Measurements from ENCODE around the gene ELL2. TPM values are rescaled to one million over a fixed set of nuclear protein-coding genes. Genes with fewer than 3 reads are reported as not detected.

ELL2 gene
- total and polyA plus RNA-seq, 9 of the 15 experiments (the other 6 are each of a cell fraction or from before 2014, with no cell fraction given), result 4.3 to 18.3 (median 14.5) TPM

GRCh38 chr5:95858661-95859595 lies 102.7 kb downstream of the ELL2 start (continued):
- TF ChIP-seq FOXP1 (CRISPR knock-in tag; IDR thresholded peaks at IDR 0.05), result no peak
- no peak for TF ChIP-seq ESRRB (CRISPR knock-in tag; IDR thresholded peaks at IDR 0.05; ENCODE audit: borderline replicate concordance)
- no peak for TF ChIP-seq ARHGAP35 (IDR thresholded peaks at IDR 0.05; ENCODE audit: partially characterized antibody)
- no peak for TF ChIP-seq PYGO2 (tag; IDR thresholded peaks at IDR 0.05)
- TF ChIP-seq, protein P1, sequence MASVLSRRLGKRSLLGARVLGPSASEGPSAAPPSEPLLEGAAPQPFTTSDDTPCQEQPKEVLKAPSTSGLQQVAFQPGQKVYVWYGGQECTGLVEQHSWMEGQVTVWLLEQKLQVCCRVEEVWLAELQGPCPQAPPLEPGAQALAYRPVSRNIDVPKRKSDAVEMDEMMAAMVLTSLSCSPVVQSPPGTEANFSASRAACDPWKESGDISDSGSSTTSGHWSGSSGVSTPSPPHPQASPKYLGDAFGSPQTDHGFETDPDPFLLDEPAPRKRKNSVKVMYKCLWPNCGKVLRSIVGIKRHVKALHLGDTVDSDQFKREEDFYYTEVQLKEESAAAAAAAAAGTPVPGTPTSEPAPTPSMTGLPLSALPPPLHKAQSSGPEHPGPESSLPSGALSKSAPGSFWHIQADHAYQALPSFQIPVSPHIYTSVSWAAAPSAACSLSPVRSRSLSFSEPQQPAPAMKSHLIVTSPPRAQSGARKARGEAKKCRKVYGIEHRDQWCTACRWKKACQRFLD (CRISPR knock-in tag; IDR thresholded peaks at IDR 0.05), result no peak
- TF ChIP-seq ZKSCAN1 (IDR thresholded peaks at IDR 0.05; ENCODE audit: low read depth, low read length), result 0 out of 2 replicates have a peak, but pooled peaks have one; percentile 29
- TF ChIP-seq ZNF764 (CRISPR knock-in tag; IDR thresholded peaks at IDR 0.05; ENCODE audit: low read depth), result no peak
- no peak for TF ChIP-seq TCFL5 (CRISPR knock-in tag; conservative IDR thresholded peaks at IDR 0.05)
- TF ChIP-seq KAT2B (IDR thresholded peaks at IDR 0.05; ENCODE audit: low read depth, low read length), result no peak
- no peak for TF ChIP-seq MYBL2 (IDR thresholded peaks at IDR 0.05; ENCODE audit: low read depth)
- TF ChIP-seq MYBL2 (CRISPR knock-in tag; IDR thresholded peaks at IDR 0.05; ENCODE audit: borderline replicate concordance), result no peak
- no peak for TF ChIP-seq ETV6 (IDR thresholded peaks at IDR 0.05; ENCODE audit: borderline replicate concordance in 1 of 2, low read depth in 2 of 2, low read length in 1 of 2)
- no peak for TF ChIP-seq ETV6 (CRISPR knock-in tag; IDR thresholded peaks at IDR 0.05; ENCODE audit: borderline replicate concordance)
- no peak for TF ChIP-seq ZNF75A (CRISPR knock-in tag; IDR thresholded peaks at IDR 0.05)
- TF ChIP-seq ZNF121 (CRISPR knock-in tag; conservative IDR thresholded peaks at IDR 0.05), result no peak
- TF ChIP-seq LCOR (CRISPR knock-in tag; IDR thresholded peaks at IDR 0.05), result 0 out of 2 replicates have a peak, but pooled peaks have one; percentile 33
- no peak for TF ChIP-seq HDGF (IDR thresholded peaks at IDR 0.05)
- 0 out of 4 replicates have a peak, but pooled peaks have one; percentile 11 to 58 for TF ChIP-seq TBL1XR1 (IDR thresholded peaks at IDR 0.05; ENCODE audit: low read length in 2 of 2)
- TF ChIP-seq ZNF239 (CRISPR knock-in tag; IDR thresholded peaks at IDR 0.05), result no peak
- no peak for TF ChIP-seq HNRNPUL1 (IDR thresholded peaks at IDR 0.05; ENCODE audit: low read length)
- TF ChIP-seq MAFK (IDR thresholded peaks at IDR 0.05; ENCODE audit: low read length), result no peak
- no peak for TF ChIP-seq GTF2F1 (IDR thresholded peaks at IDR 0.05; ENCODE audit: low read depth, low read length)
- no peak for TF ChIP-seq THRAP3 (IDR thresholded peaks at IDR 0.05; ENCODE audit: borderline replicate concordance)
- TF ChIP-seq EP300 (IDR thresholded peaks at IDR 0.05; ENCODE audit: low read length), result no peak
- TF ChIP-seq PTRF (tag; IDR thresholded peaks at IDR 0.05), result no peak
- no peak for TF ChIP-seq KLF1 (tag; IDR thresholded peaks at IDR 0.05)
- TF ChIP-seq, protein P2, sequence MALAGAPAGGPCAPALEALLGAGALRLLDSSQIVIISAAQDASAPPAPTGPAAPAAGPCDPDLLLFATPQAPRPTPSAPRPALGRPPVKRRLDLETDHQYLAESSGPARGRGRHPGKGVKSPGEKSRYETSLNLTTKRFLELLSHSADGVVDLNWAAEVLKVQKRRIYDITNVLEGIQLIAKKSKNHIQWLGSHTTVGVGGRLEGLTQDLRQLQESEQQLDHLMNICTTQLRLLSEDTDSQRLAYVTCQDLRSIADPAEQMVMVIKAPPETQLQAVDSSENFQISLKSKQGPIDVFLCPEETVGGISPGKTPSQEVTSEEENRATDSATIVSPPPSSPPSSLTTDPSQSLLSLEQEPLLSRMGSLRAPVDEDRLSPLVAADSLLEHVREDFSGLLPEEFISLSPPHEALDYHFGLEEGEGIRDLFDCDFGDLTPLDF (CRISPR knock-in tag; IDR thresholded peaks at IDR 0.05), result peak; percentile 47; the same call in 1 of the 2 replicates
- no peak for TF ChIP-seq HEY1 (CRISPR knock-in tag; IDR thresholded peaks at IDR 0.05; ENCODE audit: borderline replicate concordance)
- no peak for TF ChIP-seq U2AF1 (optimal IDR thresholded peaks at IDR 0.05; ENCODE audit: low read depth, low read length)
- TF ChIP-seq DPF2 (IDR thresholded peaks at IDR 0.05), result no peak

All from K562 (cell line).